Ectodermal cell (in vitro differentiated cells): ENCODE measurements around the gene SPATA12.

Experiments
- H3K27ac ChIP-seq: 2 replicates; pipeline ENCODE4 v1.7.0; 2013; ENCODE audit warnings: mild to moderate bottlenecking, low read depth, low read length; ENCODE audit not compliant: insufficient read depth, poor library complexity, severe bottlenecking
- H3K27me3 ChIP-seq: 2 replicates; pipeline ENCODE4 v1.7.0; 2013; ENCODE audit warnings: mild to moderate bottlenecking, low read length; ENCODE audit not compliant: insufficient read depth, control insufficient read depth, poor library complexity, severe bottlenecking
- H3K36me3 ChIP-seq: one replicate; pipeline ENCODE4 v1.7.0; 2013; ENCODE audit warnings: low read length; ENCODE audit not compliant: control insufficient read depth, insufficient read depth
- H3K4me1 ChIP-seq: one replicate; pipeline ENCODE4 v1.7.0; 2013; ENCODE audit warnings: low read length; ENCODE audit not compliant: control insufficient read depth, insufficient read depth
- H3K4me3 ChIP-seq: 2 replicates; pipeline ENCODE4 v1.7.0; 2013; ENCODE audit warnings: low read depth, low read length, control low read depth; ENCODE audit not compliant: insufficient read depth
- H3K9me3 ChIP-seq: 2 replicates; pipeline ENCODE4 v1.7.0; 2013; ENCODE audit warnings: mild to moderate bottlenecking, low read length, moderate library complexity; ENCODE audit not compliant: control insufficient read depth
- whole genome bisulfite sequencing, 2 experiments: methylation state at CpG; one replicate each; pipeline ENCODE4 v1.1.7; 2013; ENCODE audit warnings: missing lambda C conversion rate in 2 of 2; 5-methylcytosine and 5-hydroxymethylcytosine counted together

Gene SPATA12

DNA sequence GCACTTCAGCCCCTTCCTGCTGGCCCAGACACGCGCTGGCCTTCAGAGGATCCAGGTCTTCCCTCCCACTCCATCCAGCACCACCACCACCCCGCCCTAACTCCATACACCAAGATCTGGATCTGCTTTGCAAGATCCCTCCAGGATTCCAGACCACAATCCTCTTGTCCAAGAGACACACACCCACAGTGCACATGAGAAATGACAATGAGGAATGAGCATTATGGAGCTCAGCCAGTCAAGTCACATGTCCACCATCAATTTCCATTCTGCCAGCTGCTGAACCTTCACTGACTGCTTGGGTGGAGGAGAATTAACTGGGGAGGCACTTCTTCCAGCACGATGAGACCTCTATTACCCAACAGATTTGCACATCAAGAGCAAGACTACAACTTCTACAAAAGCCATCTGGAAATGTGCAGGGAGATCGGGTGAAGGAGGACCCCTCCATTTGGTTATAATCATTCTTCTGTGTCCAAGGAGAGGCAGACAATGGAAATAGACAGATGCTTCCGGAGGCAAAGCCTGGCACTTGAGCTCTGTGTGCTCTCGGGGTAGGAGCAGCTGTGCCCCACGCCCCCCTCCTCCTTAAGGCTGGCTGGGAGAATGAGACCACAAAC lies 12.3 kb upstream of the SPATA12 start:
- no peak overlapping the region for H3K27ac ChIP-seq
- H3K9me3 ChIP-seq, result no peaks in the 10 kb centered on the region
- WGBS, 2 experiments, result 93 to 94% methylated on average over 7 to 8 of the region's 8 CpGs
- H3K4me3 ChIP-seq, result no peak overlapping the region
- no peaks in the 10 kb centered on the region for H3K27me3 ChIP-seq
- H3K36me3 ChIP-seq, result no peaks in the 10 kb centered on the region
- no peaks in the 10 kb centered on the region for H3K4me1 ChIP-seq

- WGBS, 2 experiments, result 89 to 91% methylated on average over 4 of the region's 4 CpGs
- no peaks in the 10 kb centered on the region for H3K27me3 ChIP-seq
- H3K4me3 ChIP-seq, result no peak overlapping the region
- H3K4me1 ChIP-seq, result no peaks in the 10 kb centered on the region
- no peaks in the 10 kb centered on the region for H3K36me3 ChIP-seq
- no peak overlapping the region for H3K27ac ChIP-seq
- no peaks in the 10 kb centered on the region for H3K9me3 ChIP-seq
These were observed 11.7 kb upstream of the SPATA12 start for GRCh38 chr3:57048728-57049127.

GRCh38 chr3:57052662-57053061 lies 7.8 kb upstream of the SPATA12 start:
- Histone ChIP-seq H3K4me1 (no peaks in the 10 kb centered on the region), H3K27me3 (no peaks in the 10 kb centered on the region), H3K27ac (no peak overlapping the region), H3K4me3 (no peak overlapping the region), H3K9me3 (no peaks in the 10 kb centered on the region), H3K36me3 (no peaks in the 10 kb centered on the region)
- WGBS, 2 experiments, result 89 to 90% methylated on average over 5 of the region's 5 CpGs

DNA sequence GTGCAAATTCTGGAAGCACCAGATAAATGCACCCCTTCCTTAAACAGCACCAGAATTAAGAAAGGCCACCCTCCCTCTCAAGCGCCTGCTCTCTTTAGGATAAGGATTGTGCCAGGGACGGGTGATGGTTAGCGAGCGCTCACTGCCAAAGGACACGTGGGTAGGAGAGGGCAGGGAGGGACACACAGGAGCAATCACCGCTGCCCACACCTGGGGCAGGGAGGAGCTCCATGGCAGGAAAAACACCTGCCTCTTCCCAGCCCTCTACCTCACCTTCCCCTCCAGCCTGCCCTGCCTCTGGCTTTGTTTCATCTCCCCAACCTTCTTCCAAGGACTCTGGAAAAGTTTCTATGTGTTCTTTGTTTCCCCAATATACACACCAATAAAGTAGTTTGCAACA lies 7.3 kb upstream of the SPATA12 start:
- Histone ChIP-seq H3K27me3 (no peaks in the 10 kb centered on the region), H3K9me3 (no peaks in the 10 kb centered on the region), H3K4me1 (no peaks in the 10 kb centered on the region), H3K36me3 (no peaks in the 10 kb centered on the region), H3K4me3 (no peak overlapping the region), H3K27ac (no peak overlapping the region)
- 87 to 88% methylated on average over 6 of the region's 6 CpGs for WGBS, 2 experiments

- Histone ChIP-seq H3K4me3 (no peak overlapping the region), H3K4me1 (peaks cover 6% of the 10 kb centered on the region)
- WGBS, 2 experiments, result 75 to 87% methylated on average over 5 to 6 of the region's 6 CpGs
These were observed 3.1 kb upstream of the SPATA12 start for GRCh38 chr3:57057351-57057750.

DNA sequence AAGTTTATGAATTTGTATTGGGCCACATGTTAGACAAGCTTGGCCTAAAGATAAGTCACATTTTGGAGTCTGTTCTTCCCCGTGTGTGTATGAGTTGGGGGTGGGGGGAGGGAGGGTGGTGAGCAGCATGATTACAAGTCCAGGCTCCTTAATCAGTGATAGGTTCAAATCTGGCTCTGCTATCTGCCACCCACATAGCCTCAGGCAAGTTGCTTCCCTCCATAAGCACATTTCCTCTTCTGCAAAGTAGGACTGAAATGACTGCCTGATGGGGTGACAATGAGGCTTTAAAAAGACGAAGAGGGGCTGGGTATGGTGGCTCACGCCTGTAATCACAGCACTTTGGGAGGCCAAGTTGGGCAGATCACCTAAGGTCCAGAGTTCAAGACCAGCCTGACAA lies 1.1 kb upstream of the SPATA12 start:
- 84 to 93% methylated on average over 3 of the region's 3 CpGs for WGBS, 2 experiments
- no peaks in the 10 kb centered on the region for H3K27me3 ChIP-seq
- no peaks in the 10 kb centered on the region for H3K36me3 ChIP-seq
- no peaks in the 10 kb centered on the region for H3K9me3 ChIP-seq
- H3K4me3 ChIP-seq, result no peak overlapping the region
- no peak overlapping the region for H3K27ac ChIP-seq
- H3K4me1 ChIP-seq, result peaks cover 8% of the 10 kb centered on the region

More at GRCh38 chr3:57057351-57057750, 3.1 kb upstream of the SPATA12 start:
- Histone ChIP-seq H3K27me3 (no peaks in the 10 kb centered on the region), H3K27ac (no peak overlapping the region), H3K9me3 (no peaks in the 10 kb centered on the region), H3K36me3 (no peaks in the 10 kb centered on the region)

DNA sequence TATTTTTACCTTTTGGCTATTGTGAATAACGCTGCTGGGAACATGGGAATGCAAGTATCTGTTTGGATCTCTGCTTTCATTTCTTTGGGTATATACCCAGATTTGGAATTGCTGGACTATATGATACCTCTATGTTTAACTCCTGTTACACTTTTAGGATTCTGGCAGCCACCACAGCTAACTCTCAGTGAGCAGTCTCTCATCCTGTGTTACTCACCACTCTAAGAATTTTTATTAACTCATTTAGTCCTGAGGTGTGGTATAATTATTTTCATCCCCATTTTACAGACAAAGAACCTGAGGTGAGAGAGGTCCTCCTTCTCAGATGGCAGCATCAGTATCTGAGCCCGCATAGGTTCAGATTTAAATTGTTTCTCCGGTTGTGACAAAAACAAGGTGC lies 1.1 kb downstream of the SPATA12 start:
- 94% methylated on average over 3 of the region's 3 CpGs for WGBS, 2 experiments
- Histone ChIP-seq H3K27ac (no peak overlapping the region), H3K9me3 (no peaks in the 10 kb centered on the region), H3K36me3 (no peaks in the 10 kb centered on the region), H3K27me3 (no peaks in the 10 kb centered on the region), H3K4me3 (no peak overlapping the region), H3K4me1 (peaks cover 8% of the 10 kb centered on the region)

GRCh38 chr3:57062101-57062631 lies 1.7 kb downstream of the SPATA12 start:
- Histone ChIP-seq H3K36me3 (no peaks in the 10 kb centered on the region), H3K9me3 (no peaks in the 10 kb centered on the region), H3K27ac (no peak overlapping the region), H3K27me3 (no peaks in the 10 kb centered on the region), H3K4me3 (no peak overlapping the region), H3K4me1 (peaks cover 8% of the 10 kb centered on the region)
- 59% methylated on average over 9 of the region's 9 CpGs for WGBS, 2 experiments

- no peak overlapping the region for H3K27ac ChIP-seq
- H3K4me1 ChIP-seq, result peaks cover 8% of the 10 kb centered on the region
- 94 to 95% methylated on average over 5 of the region's 5 CpGs for WGBS, 2 experiments
- H3K4me3 ChIP-seq, result no peak overlapping the region
- H3K36me3 ChIP-seq, result no peaks in the 10 kb centered on the region
- H3K27me3 ChIP-seq, result no peaks in the 10 kb centered on the region
- H3K9me3 ChIP-seq, result no peaks in the 10 kb centered on the region
These were observed 2.6 kb downstream of the SPATA12 start for GRCh38 chr3:57063032-57063431.

DNA sequence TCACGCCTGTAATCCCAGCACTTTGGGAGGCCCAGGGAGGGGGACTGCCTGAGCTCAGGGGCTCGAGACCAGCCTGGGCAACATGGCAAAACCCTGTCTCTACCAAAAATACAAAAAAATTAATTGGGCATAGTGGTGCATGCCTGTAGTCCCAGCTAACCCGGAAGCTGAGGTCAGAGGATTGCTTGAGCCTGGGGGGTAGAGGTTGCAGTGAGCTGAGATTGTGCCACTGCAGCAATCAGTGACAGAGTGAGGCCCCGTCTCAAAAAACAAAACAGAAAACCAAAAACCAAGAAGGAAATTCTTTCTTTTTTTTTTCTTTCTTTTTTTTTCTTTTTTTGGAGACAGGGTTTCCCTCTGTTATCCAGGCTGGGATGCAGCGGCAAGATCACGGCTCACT lies 3.5 kb downstream of the SPATA12 start:
- 88 to 92% methylated on average over 6 of the region's 6 CpGs for WGBS, 2 experiments

More for the DNA sequence above, 3.5 kb downstream of the SPATA12 start:
- H3K9me3 ChIP-seq, result no peaks in the 10 kb centered on the region
- no peaks in the 10 kb centered on the region for H3K27me3 ChIP-seq
- peaks cover 14% of the 10 kb centered on the region for H3K4me1 ChIP-seq
- no peaks in the 10 kb centered on the region for H3K36me3 ChIP-seq
- no peak overlapping the region for H3K27ac ChIP-seq
- no peak overlapping the region for H3K4me3 ChIP-seq
